Measurements from ENCODE around the gene PRPSAP1. TPM values are rescaled to one million over a fixed set of nuclear protein-coding genes. Genes with fewer than 3 reads are reported as not detected.
A peak's percentile ranks its signal among the peaks of the same experiment; 100 is the strongest.

The PRPSAP1 gene
- total RNA-seq, 1 donor from 2014 or later, result 68.5 TPM

GRCh38 chr17:76357597-76358158 is 4.0 kb upstream of the PRPSAP1 start:
- H3K36me3 Mint-ChIP-seq (ENCODE audit: unreplicated experiment), result no peaks in the 10 kb centered on the region
- H3K27ac Mint-ChIP-seq (ENCODE audit: unreplicated experiment), result no peak overlapping the region
- H3K9me3 Mint-ChIP-seq (ENCODE audit: unreplicated experiment), result peaks cover 8% of the 10 kb centered on the region
- DNase-seq, result no peak
- peaks cover 17% of the 10 kb centered on the region for H3K4me1 Mint-ChIP-seq (ENCODE audit: low read depth, unreplicated experiment)
- H3K4me3 Mint-ChIP-seq (ENCODE audit: unreplicated experiment), result no peak overlapping the region
- TF ChIP-seq CTCF (IDR thresholded peaks at IDR 0.05; ENCODE audit: partially characterized antibody, unreplicated experiment), result no peak
- H3K27me3 Mint-ChIP-seq (ENCODE audit: unreplicated experiment), result peaks cover 11% of the 10 kb centered on the region

GRCh38 chr17:76356803-76357456 is 3.2 kb upstream of the PRPSAP1 start:
- Mint-ChIP-seq H3K27me3 (ENCODE audit: unreplicated experiment) (peaks cover 11% of the 10 kb centered on the region), H3K27ac (ENCODE audit: unreplicated experiment) (no peak overlapping the region), H3K9me3 (ENCODE audit: unreplicated experiment) (peaks cover 8% of the 10 kb centered on the region), H3K4me3 (ENCODE audit: unreplicated experiment) (no peak overlapping the region), H3K36me3 (ENCODE audit: unreplicated experiment) (no peaks in the 10 kb centered on the region), H3K4me1 (ENCODE audit: low read depth, unreplicated experiment) (peaks cover 15% of the 10 kb centered on the region)
- no peak for TF ChIP-seq CTCF (IDR thresholded peaks at IDR 0.05; ENCODE audit: partially characterized antibody, unreplicated experiment)
- DNase-seq, result no peak

- peaks cover 10% of the 10 kb centered on the region for H3K4me1 Mint-ChIP-seq (ENCODE audit: low read depth, unreplicated experiment)
- H3K4me3 Mint-ChIP-seq (ENCODE audit: unreplicated experiment), result peak overlapping the region; percentile 92
- no peak for DNase-seq
- no peak overlapping the region for H3K27ac Mint-ChIP-seq (ENCODE audit: unreplicated experiment)
- H3K36me3 Mint-ChIP-seq (ENCODE audit: unreplicated experiment), result no peaks in the 10 kb centered on the region
- TF ChIP-seq CTCF (IDR thresholded peaks at IDR 0.05; ENCODE audit: partially characterized antibody, unreplicated experiment), result no peak
- H3K27me3 Mint-ChIP-seq (ENCODE audit: unreplicated experiment), result peaks cover 3% of the 10 kb centered on the region
- H3K9me3 Mint-ChIP-seq (ENCODE audit: unreplicated experiment), result peaks cover 8% of the 10 kb centered on the region
These were observed 1.1 kb upstream of the PRPSAP1 start for GRCh38 chr17:76354747-76355310.

- Mint-ChIP-seq H3K27me3 (ENCODE audit: unreplicated experiment) (peaks cover 3% of the 10 kb centered on the region), H3K9me3 (ENCODE audit: unreplicated experiment) (peaks cover 8% of the 10 kb centered on the region), H3K36me3 (ENCODE audit: unreplicated experiment) (no peaks in the 10 kb centered on the region), H3K4me3 (ENCODE audit: unreplicated experiment) (peak overlapping the region; percentile 92), H3K4me1 (ENCODE audit: low read depth, unreplicated experiment) (peaks cover 10% of the 10 kb centered on the region), H3K27ac (ENCODE audit: unreplicated experiment) (peak overlapping the region; percentile 99)
- no peak for TF ChIP-seq CTCF (IDR thresholded peaks at IDR 0.05; ENCODE audit: partially characterized antibody, unreplicated experiment)
- DNase-seq, result no peak
These were observed 607 bp upstream of the PRPSAP1 start for GRCh38 chr17:76354317-76354729.
